NOMO-1 treated with dmso at 0.1 percent for 144 hours (cell line): ENCODE measurements around the gene AASS.

Experiments
- DNase-seq: peaks from one replicate; lab custom pipeline; 2025; ENCODE audit not compliant: unreplicated experiment; lab: John Stamatoyannopoulos, UW

AASS gene

DNA sequence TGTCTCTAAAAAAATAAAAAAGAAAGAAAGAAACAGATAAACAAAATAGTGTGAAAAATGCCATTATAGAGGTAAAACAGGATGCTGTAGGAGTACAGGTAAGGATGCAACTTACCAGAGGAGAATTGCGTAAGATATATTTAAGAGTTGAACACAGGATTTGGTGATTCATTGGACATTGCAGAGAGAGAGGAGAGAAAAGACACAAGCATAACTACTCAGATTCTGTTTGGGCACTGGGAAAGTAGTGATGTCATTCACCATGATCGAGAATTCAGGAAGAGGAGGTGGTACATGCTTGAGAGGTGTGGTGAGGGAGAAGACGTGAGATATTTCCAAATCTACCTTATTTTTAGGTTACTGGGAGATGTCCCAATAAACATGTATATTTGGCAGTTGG is 97.6 kb downstream of the AASS start:
- no peak for DNase-seq

DNA sequence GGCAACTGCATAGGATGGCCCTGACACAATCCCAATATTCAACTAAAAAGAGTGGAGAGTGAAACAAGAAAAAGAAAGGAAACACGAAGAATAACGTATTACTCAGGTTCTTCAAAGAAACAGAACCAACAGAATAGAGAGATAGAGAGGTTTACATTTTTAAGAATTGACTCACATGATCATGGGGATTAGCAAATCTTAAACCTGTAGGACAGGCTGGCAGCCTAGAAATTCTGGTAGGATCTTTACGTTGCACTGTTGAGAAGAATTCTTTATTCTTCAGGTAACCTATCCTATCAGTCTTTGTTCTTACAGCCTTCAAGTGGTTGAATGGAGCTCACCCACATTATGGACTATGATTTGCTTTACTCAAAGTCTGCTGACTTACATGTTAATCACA is 103.9 kb downstream of the AASS start:
- no peak for DNase-seq

DNA sequence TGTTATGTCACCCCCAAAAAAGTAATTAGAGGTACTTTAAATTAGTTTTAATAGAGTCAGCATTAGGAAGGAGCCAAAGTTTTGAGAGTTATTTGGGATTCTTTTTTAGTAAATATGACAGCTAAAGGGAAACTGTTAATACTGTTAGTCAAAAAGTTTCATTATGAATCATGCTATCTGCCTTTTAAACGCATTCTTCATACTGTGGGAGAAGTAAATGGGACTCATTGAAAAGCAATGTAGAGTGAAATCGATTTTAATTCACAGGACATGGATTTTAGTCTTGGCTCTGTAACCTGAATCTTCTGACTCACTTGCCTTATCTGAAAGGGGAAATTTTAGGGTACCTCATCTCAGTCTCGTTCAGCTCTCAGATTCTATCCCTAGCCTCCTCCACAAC is 105.1 kb downstream of the AASS start:
- DNase-seq = no peak

DNA sequence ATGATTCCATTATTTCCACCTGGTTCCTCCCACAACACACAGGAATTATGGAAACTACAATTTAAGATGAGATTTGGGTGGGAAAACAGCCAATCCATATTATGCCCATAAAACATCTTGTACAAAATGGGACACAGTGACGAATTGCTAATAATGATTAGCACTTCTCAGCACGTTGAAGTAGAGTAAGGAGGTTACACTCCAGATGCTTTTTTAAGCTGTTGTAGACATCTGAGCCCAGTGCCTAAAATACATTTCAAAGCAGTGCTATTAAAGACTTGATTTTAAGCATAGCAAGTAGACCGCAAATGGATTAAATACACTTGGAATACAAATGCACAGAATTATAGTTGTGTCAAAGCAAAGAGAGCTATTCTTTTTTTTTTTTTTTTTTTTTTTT is 105.9 kb downstream of the AASS start:
- DNase-seq = no peak

DNA sequence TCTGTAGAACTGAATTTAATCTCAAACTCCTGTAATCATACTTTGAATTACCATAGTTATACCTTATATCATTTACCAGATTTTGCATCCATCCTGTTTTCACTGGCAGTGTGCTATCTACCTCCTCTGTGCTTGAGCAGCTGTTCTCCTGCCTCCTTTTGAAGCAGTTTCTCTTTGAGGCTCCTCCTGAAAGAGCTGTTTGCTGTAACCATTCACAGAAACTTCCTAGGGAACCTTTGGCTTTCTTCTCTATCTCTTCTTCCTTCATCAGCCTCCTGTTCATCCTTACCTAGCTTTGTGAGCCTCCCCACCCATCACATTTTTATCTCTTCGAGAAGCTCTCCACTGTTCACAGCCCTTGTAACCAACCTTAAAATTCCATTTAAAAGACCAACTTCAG is 108.2 kb downstream of the AASS start:
- DNase-seq = no peak

DNA sequence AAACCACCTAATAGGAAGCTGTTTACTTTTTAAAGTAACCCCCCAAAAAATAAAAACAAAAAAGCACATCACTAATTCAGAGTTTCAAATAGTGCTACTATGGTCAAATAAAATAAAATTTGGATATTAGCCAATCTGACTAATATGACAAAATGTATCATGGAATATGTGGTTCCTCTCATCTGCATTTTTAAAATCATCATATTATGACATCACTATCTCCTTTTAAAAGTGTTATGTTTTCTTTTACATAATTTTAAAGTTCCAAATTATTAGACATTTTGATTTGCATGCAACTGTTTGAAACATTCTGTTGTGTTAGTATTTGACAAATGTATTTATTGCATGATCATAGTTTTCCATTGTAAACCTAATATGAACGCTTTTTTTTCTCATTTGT is 110.4 kb downstream of the AASS start:
- DNase-seq = no peak

DNA sequence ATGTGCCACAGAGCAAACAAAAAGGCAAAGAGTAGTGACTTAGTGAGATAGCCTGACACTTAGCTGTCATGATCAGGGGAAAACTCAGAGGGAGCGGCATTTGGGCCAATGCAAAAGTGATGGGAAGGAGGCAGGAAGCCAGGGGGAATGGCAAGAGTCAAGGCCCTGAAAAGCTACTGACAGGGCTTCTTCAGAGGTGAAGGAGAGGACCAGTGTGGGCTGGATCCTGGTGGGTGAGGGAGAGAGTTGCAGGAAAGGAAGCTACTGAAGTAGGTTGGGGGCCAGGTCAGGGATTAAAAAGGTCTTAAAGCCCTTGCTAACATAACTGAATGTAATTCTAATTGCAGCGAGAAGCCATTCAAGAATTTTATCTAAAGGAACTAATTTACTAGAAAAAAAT is 117.0 kb downstream of the AASS start:
- DNase-seq = no peak
